Subcutaneous abdominal adipose tissue (tissue), 5 donors: ENCODE results near the gene EFNB2.

Experiments
- H3K27ac ChIP-seq: one replicate; pipeline ENCODE4 v1.7.0; 2013; ENCODE audit warnings: low read depth, mild to moderate bottlenecking, inconsistent platforms, low read length, moderate library complexity
- H3K27me3 ChIP-seq, 5 donors: one replicate each; pipeline ENCODE4 v1.7.0; 2013; ENCODE audit warnings: low read length in 5 of 5, inconsistent platforms in 1 of 5; ENCODE audit not compliant: control insufficient read depth in 5 of 5, insufficient read depth in 4 of 5
- H3K36me3 ChIP-seq, 5 donors: one replicate each; pipeline ENCODE4 v1.7.0; 2013; ENCODE audit warnings: low read length in 5 of 5; ENCODE audit not compliant: control insufficient read depth in 5 of 5, insufficient read depth in 5 of 5
- H3K4me1 ChIP-seq, 5 donors: one replicate each; pipeline ENCODE4 v1.7.0; 2013; ENCODE audit warnings: low read length in 5 of 5, mild to moderate bottlenecking in 3 of 5, moderate library complexity in 1 of 5; ENCODE audit not compliant: control insufficient read depth in 5 of 5, insufficient read depth in 5 of 5
- H3K4me3 ChIP-seq, 5 donors: one replicate each; pipeline ENCODE4 v1.7.0; 2013; ENCODE audit warnings: low read length in 5 of 5, low read depth in 1 of 5
- H3K9ac ChIP-seq, 5 donors: one replicate each; pipeline ENCODE4 v1.7.0; 2013; ENCODE audit warnings: low read length in 5 of 5, mild to moderate bottlenecking in 4 of 5, moderate library complexity in 3 of 5
- H3K9me3 ChIP-seq, 5 donors: one replicate each; pipeline ENCODE4 v1.7.0; 2013; ENCODE audit warnings: low read length in 5 of 5; ENCODE audit not compliant: control insufficient read depth in 5 of 5
- donor health status: healthy.
- donor health status: healthy.
- donor health status: healthy.
- donor health status: healthy.
- donor health status: healthy.

The EFNB2 gene

GRCh38 chr13:106494936-106495335, 40.5 kb downstream of the EFNB2 start:
- peaks cover 0 to 72% (median 3%) of the 10 kb centered on the region in 5 donors for H3K4me1 ChIP-seq
- no peak overlapping the region for H3K27ac ChIP-seq
- H3K27me3 ChIP-seq: no peaks in the 10 kb centered on the region
- no peak overlapping the region for H3K9ac ChIP-seq
- H3K4me3 ChIP-seq: no peak overlapping the region
- H3K9me3 ChIP-seq: peaks cover 0 to 2% (median 0%) of the 10 kb centered on the region in 5 donors
- H3K36me3 ChIP-seq: peaks cover 0 to 22% (median 18%) of the 10 kb centered on the region in 5 donors

- peaks cover 0 to 2% (median 0%) of the 10 kb centered on the region in 5 donors for H3K9me3 ChIP-seq
- H3K9ac ChIP-seq: no peak overlapping the region
- H3K27ac ChIP-seq: no peak overlapping the region
- no peak overlapping the region for H3K4me3 ChIP-seq
- H3K4me1 ChIP-seq: peaks cover 0 to 69% (median 3%) of the 10 kb centered on the region in 5 donors
- H3K27me3 ChIP-seq: no peaks in the 10 kb centered on the region
- peaks cover 0 to 22% (median 18%) of the 10 kb centered on the region in 5 donors for H3K36me3 ChIP-seq
Measured at GRCh38 chr13:106494506-106494905, 41.0 kb downstream of the EFNB2 start.

- Histone ChIP-seq H3K9ac (no peak overlapping the region), H3K4me1 (peaks cover 0 to 61% (median 3%) of the 10 kb centered on the region in 5 donors), H3K4me3 (no peak overlapping the region), H3K27ac (no peak overlapping the region), H3K9me3 (peaks cover 0 to 2% (median 0%) of the 10 kb centered on the region in 5 donors), H3K27me3 (no peaks in the 10 kb centered on the region), H3K36me3 (peaks cover 0 to 22% (median 18%) of the 10 kb centered on the region in 5 donors)
Measured at GRCh38 chr13:106493533-106494220, 41.8 kb downstream of the EFNB2 start.

GRCh38 chr13:106492588-106493475, 42.6 kb downstream of the EFNB2 start:
- Histone ChIP-seq H3K9me3 (peaks cover 0 to 2% (median 0%) of the 10 kb centered on the region in 5 donors), H3K4me1 (peaks cover 0 to 53% (median 3%) of the 10 kb centered on the region in 5 donors), H3K27ac (no peak overlapping the region), H3K27me3 (no peaks in the 10 kb centered on the region), H3K4me3 (no peak overlapping the region), H3K9ac (no peak overlapping the region), H3K36me3 (peaks cover 0 to 22% (median 18%) of the 10 kb centered on the region in 5 donors)

DNA sequence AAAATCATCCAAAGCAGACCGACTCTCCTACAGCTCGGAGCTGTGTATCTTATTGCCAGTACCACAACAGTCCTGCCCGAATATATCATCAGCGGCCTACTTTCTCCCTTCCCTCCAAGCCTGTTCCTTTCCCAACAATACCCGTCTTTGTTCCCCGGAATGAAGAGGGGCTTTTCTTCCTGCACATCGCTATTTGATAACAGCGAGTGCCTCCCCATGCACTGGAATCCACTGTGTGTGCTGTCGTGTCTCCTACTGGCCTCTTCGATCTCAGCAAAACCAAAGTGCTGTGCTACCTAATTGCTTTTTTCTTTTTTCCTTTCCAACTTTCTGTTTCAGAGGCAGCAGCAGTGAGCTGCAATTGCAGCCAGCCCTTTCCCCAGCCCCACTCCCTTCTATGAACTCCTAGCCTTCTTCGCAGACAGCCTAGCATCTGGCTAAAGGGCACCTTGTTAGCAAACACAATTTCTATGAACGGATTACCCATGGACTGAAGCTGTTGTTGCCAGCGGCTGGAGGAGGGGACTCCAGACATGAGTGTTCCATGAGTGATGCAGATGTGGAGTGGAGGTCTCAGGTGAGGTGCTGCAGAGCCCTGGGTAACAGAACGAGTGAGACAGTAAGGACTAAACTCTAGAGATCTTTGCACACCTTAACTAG, 43.4 kb downstream of the EFNB2 start:
- Histone ChIP-seq H3K9ac (no peak overlapping the region), H3K4me1 (peaks cover 0 to 46% (median 3%) of the 10 kb centered on the region in 5 donors), H3K27ac (no peak overlapping the region)

DNA sequence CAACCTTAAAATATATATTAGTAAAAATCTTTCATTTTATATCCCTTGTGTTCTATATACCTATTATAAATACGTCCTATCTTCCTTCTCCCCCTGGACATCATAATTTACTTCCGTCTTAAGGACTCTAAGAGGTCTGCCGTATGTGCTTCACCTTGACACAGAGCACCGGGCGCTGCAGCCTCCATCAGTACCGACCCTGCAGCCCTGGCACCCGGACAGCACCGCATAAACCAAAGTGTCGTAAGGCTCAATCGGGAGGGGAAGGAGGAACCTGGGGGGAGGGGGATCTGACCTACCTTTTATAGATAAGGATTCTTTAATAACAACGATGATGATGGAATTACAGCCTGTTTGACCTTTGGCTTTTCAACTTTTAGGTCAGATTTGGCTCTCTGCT, 44.0 kb downstream of the EFNB2 start:
- Histone ChIP-seq H3K27me3 (no peaks in the 10 kb centered on the region), H3K36me3 (peaks cover 0 to 22% (median 18%) of the 10 kb centered on the region in 5 donors), H3K9ac (no peak overlapping the region), H3K4me3 (no peak overlapping the region), H3K27ac (no peak overlapping the region), H3K4me1 (peaks cover 0 to 41% (median 3%) of the 10 kb centered on the region in 5 donors), H3K9me3 (peaks cover 0 to 1% (median 0%) of the 10 kb centered on the region in 5 donors)

More for the DNA sequence above, 43.4 kb downstream of the EFNB2 start:
- Histone ChIP-seq H3K27me3 (no peaks in the 10 kb centered on the region), H3K4me3 (no peak overlapping the region), H3K36me3 (peaks cover 0 to 22% (median 18%) of the 10 kb centered on the region in 5 donors), H3K9me3 (peaks cover 0 to 2% (median 0%) of the 10 kb centered on the region in 5 donors)

DNA sequence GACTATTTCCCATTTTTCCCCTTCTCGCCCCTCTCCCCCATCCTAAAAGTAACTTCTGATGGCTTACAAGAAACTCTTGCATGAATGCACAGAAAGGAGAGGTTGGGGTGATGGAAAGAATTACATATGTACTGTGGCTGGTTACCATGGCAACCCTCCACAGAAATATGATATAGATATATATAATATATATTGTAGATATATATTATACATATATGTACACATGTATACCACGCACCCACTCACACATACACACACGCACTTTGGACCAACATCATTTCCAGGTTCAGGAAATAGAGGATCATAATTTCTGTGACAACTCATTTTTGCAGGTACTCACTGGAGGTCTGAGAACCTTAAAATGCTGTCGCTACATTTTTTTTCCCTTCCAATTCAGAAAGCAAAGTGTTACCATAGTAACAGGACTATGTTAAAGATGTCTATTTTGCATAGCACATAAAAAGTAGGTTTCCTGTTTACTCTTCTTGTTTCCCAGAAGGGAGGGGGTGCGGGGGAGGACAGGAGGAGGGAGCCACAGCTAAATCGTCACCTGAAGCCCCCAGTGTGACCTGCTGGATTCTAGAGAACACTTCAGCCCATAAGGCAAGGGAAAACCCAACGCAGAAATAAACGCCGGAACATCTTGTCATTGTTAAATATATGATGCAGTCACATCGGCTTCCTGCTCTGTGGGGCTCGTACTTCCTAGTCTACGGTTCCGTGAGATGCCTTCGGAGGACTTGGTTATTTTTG, 44.7 kb downstream of the EFNB2 start:
- Histone ChIP-seq H3K4me3 (no peak overlapping the region), H3K9me3 (no peaks in the 10 kb centered on the region), H3K36me3 (peaks cover 0 to 22% (median 18%) of the 10 kb centered on the region in 5 donors), H3K4me1 (peaks cover 0 to 35% (median 0%) of the 10 kb centered on the region in 5 donors), H3K27ac (no peak overlapping the region), H3K9ac (no peak overlapping the region), H3K27me3 (no peaks in the 10 kb centered on the region)

GRCh38 chr13:106489849-106490568, 45.5 kb downstream of the EFNB2 start:
- H3K9ac ChIP-seq: no peak overlapping the region
- peaks cover 0 to 34% (median 0%) of the 10 kb centered on the region in 5 donors for H3K4me1 ChIP-seq
- H3K27ac ChIP-seq: no peak overlapping the region

GRCh38 chr13:106488686-106489085, 46.8 kb downstream of the EFNB2 start:
- peaks cover 0 to 39% (median 0%) of the 10 kb centered on the region in 5 donors for H3K4me1 ChIP-seq

More at GRCh38 chr13:106489849-106490568, 45.5 kb downstream of the EFNB2 start:
- Histone ChIP-seq H3K4me3 (no peak overlapping the region), H3K27me3 (no peaks in the 10 kb centered on the region), H3K9me3 (no peaks in the 10 kb centered on the region), H3K36me3 (peaks cover 0 to 22% (median 18%) of the 10 kb centered on the region in 5 donors)

More at GRCh38 chr13:106488686-106489085, 46.8 kb downstream of the EFNB2 start:
- no peaks in the 10 kb centered on the region for H3K9me3 ChIP-seq
- H3K9ac ChIP-seq: no peak overlapping the region
- H3K27ac ChIP-seq: no peak overlapping the region
- no peak overlapping the region for H3K4me3 ChIP-seq
- peaks cover 0 to 2% (median 0%) of the 10 kb centered on the region in 5 donors for H3K27me3 ChIP-seq
- peaks cover 0 to 19% (median 16%) of the 10 kb centered on the region in 5 donors for H3K36me3 ChIP-seq
